GM18868 (cell line): ENCODE results near the gene ARSB.
"Not testable (repeated sequence)": the region's sequence is repeated elsewhere in the genome, so short reads cannot be mapped to it uniquely, and the experiment has no call there.

Experiments used
- ATAC-seq: cut with Tn5 transposase; IDR thresholded peaks from one replicate; pipeline ENCODE4 v1.9.1; 2021; ENCODE audit warnings: mild to moderate bottlenecking, moderate library complexity; ENCODE audit not compliant: unreplicated experiment

ARSB gene

GRCh38 chr5:78785454-78785853, 199.7 kb downstream of the ARSB start:
- no peak for ATAC-seq

DNA sequence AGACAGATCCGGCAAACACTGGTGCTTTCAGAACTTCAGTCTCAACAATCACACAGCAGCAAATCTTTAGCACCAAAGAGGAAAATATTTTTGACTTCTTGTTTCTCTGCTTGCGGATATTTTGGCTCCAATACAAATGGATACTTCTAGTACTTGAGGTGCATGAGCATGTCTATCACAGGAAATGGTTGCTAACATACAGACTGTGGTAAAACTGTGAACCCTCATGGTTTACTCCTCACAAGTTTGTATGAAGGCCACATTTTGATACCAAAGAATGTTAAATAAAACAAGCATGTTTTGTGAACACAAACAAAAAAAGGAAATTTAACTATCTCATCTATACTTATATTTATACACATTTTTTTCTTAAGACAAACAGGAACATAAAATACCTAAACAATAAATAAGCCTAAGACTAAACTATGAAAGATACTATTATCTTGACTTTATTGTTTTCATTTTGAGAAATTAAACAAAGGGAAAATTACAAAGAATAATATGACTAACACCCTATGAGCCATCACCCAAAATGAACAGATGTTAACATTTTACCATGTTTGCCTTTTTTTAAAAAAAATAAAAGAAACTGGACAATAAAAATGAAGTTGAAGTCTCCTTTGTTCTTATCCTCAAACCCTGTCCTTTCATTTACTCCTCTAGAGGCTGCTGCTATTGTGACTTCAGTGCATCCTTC, 201.5 kb downstream of the ARSB start:
- ATAC-seq, result no peak

DNA sequence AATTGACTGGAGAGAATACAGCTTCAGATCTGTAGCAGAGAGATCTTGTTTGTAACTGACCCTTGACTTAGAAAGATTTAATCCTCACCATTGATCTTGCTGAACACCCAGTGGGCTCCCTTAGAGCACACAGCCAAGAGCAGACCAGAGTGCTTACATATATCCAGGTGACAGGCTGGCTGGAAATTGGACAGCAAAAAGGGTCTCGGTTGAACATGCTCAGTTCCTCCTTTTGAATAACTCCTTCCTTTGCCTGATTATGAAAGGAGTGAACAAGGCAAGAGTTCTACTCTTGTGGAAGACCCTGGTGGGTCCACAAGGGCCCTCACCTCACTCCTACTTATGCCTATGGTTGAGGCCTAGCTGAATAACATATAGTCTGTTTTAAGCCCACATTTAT, 202.4 kb downstream of the ARSB start:
- ATAC-seq, result no peak

- ATAC-seq, result no peak
Measured at GRCh38 chr5:78781611-78782286, 203.4 kb downstream of the ARSB start.

GRCh38 chr5:78779771-78780616, 205.1 kb downstream of the ARSB start:
- no peak for ATAC-seq

DNA sequence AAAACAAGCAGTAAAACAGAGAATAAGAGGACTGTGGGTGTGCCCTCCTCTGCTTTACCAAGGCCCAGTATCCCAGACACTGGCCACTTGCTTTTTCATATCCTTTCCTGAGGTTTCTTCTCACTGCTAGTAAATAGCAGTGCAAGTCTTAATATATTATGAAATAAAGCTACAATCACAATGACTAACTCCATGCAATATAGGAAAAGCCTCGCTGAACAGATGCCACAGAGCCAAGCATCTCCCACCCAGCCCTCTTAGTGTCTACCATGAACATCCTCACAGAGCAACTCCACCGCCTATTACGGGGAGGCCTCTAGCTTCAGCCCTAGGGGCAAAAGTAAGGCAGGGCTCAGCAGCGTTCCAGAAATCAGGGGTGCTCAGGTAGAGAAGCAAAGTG, 205.8 kb downstream of the ARSB start:
- ATAC-seq, result no peak

GRCh38 chr5:78778538-78778937, 206.6 kb downstream of the ARSB start:
- ATAC-seq, result no peak

DNA sequence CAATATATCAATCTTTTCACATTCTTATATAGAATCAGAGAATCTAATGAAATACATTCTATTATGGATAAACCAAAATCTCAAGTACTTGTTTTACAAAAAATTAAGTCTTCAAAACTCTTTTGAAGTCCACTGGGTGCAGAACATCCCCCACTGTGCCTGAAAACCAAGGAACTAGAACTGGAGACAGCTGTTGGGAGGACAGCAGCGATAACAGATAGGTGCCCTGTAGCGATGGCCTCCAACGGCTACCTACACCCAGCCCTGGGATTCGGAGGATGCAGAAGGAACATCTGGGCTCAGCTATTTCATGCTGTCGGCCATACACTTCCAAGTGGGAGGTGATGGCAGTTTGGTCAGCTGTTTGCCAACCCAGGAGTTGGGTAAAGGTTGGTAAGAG, 207.2 kb downstream of the ARSB start:
- ATAC-seq, result no peak

- no peak for ATAC-seq
Measured at GRCh38 chr5:78776637-78777036, 208.5 kb downstream of the ARSB start.

- no peak for ATAC-seq
Measured at GRCh38 chr5:78773655-78774054, 211.5 kb downstream of the ARSB start.

DNA sequence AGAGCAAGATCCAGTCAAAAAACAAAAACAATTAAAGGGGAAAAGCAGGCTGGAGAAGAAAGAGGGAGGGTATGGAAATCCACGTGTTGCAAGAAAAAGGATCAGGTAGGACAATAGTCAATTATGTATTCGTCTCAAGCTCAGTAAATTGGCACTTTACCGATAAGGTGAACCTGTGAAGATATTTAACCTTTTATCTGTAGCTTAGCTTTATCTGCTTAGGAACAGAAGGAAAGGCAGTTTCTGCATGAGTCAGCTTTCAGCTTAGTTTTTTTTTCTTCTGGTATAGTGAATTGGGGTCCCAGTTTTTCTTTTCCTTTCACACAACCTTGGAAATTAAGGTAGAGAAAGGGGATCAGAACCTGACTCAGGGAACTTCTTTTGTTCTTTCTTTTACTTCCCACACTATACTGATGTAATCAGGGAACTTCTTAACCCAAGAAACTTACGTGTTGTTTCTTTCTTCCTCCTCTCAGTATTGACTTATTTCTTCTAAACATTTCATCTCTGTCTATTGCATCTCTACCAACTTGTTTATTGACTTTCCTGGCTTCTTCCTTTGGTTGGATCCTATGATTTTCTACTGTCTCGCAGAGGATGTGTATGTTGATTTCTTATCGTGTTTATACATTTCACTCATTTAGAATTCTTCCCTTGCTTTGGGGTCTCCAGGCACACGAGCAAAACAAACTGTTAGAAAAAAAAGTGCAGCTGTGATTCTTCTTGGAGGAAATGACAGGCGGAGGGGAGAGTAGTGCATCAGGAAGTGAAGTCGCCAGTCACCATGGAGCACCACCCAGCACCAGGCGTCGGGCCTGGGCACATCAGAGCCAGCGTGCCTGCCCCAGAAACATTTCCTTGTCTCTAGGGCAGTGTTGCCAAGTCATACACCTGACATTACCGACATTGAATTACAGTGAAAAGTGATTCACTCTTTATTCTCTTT, 213.6 kb downstream of the ARSB start:
- peak; percentile 54 for ATAC-seq

DNA sequence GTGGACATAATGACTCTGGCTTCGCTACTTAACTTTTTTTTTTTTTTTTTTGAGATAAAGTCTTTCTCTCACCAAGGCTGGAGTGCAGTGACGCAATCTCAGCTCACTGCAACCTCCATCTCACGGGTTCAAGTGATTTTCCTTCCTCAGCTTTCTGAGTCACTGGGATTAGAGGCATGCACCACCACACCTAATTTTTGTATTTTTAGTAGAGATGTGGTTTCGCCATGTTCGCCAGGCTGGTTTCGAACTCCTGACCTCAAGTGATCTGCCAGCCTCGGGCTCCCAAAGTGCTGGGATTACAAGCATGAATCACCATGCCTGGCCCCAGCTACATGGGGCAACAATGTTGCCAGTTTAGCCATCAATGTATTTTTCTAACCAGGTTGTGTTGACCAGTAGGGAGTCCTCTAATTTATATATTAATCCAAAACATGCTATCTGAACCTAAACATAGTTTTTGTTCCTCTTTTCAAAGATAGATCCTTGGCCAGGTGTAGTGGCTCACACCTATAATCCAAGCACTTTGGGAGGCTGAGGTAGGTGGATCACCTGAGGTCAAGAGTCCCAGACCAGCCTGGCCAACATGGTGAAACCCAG, 216.2 kb downstream of the ARSB start:
- no peak for ATAC-seq

DNA sequence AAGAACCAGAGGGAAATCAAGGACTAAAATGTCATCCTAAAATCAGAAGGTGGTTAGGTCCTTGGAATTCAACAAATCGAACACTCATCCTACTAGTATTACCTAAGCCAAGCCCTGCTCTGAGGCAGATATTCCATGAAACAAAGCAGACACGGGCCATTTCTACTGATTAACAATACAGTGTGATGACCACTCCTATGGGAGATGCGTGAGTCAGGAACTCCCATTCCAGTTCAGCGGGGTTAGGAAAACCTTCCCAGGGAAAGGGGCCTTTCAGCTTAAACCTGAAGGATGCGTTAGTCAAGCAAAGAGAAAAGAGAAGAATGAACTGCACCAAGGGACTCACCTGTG, 218.7 kb downstream of the ARSB start:
- ATAC-seq, result no peak

GRCh38 chr5:78765756-78766411, 219.2 kb downstream of the ARSB start:
- ATAC-seq, result no peak

DNA sequence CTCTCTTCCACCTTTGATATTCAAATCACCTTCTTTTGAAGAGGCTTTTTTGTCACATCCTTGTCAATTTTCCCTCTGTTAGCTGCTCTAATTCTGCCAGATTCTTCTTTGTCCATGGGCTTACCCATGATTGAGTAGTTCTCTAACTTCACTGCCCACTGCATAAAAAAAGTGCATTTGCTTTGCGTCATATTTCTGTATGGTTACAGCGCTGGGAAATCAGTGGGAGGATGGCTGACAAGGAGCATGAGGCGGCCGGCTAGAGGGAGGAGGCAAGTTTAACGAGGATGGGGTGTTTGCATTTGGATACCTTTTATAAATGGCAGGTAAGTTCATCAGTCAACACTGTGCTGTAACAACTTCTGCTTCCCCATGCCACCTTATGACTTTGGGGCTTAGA, 220.0 kb downstream of the ARSB start:
- no peak for ATAC-seq

- ATAC-seq, result peak; percentile 48
Measured at GRCh38 chr5:78763659-78764189, 221.4 kb downstream of the ARSB start.

- not testable (repeated sequence) for ATAC-seq
Measured at GRCh38 chr5:78762743-78763142, 222.4 kb downstream of the ARSB start.

- ATAC-seq, result no peak
Measured at GRCh38 chr5:78761840-78762239, 223.3 kb downstream of the ARSB start.

GRCh38 chr5:78760770-78761169, 224.3 kb downstream of the ARSB start:
- ATAC-seq, result no peak

DNA sequence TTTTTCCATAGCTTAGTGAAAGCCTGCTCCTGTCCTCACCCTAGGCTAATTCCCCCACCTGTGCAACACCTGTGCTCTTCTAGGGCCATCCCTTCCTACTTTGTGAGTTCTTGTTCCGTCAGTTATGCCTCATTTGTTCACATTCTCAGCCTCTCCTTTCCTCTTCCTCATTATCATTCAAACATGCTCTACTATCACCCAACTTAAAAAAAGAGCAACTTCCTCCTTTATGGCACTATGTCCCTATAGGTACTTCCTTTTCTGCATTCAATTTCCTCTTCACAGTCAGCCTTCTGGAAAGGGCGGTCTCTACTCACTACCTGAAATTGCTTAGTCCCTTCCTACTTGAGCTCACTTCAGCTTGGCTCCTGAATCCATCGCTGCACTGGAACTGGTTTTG, 224.7 kb downstream of the ARSB start:
- ATAC-seq, result no peak
